ENCODE data around the gene SNX9. TPM values are rescaled to one million over a fixed set of nuclear protein-coding genes. Genes with fewer than 3 reads are reported as not detected.

The SNX9 gene
- total RNA-seq, 1 experiment from 2014 or later, result 33.1 TPM

DNA sequence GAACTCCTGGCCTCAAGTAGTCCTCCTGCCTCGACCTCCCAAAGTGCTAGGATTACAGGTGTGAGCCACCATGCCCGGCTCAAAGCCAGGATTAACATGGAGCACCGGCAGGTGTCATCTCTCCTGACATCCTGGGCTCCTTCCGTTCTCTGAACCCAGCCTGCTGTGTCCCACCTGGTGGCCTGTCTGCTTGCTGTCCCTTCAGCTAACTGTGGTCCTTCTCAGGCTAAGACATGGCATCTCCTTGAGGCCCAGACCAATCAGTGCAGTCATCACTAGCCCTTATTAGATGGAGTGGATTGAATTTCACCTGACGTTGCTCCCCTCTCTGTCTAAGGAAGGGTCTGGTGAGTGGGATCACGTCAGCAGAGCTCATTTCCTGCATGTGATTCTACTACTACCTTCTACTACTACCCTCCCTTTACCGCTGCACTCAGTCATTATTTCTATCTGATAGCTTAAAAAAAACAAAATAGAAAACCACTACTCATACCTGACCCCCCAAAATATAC, 130.6 kb downstream of the SNX9 start:
- intact Hi-C loops (cut with micrococcal nuclease), result no loop called here
- H3K27me3 Mint-ChIP-seq (ENCODE audit: insufficient read depth, unreplicated experiment), result no peaks in the 10 kb centered on the region
- ChIA-PET POLR2A (no interaction called here), CTCF (interaction anchor here (0.6 to 1.8 kb wide), 3 partner anchors 14 to 301 kb away, joined by 4 to 5 read pairs (median 5); no protein-coding TSS in a partner anchor)
- H3K4me1 Mint-ChIP-seq (ENCODE audit: insufficient read depth, unreplicated experiment), result peaks cover 5% of the 10 kb centered on the region
- TF ChIP-seq, protein P1, sequence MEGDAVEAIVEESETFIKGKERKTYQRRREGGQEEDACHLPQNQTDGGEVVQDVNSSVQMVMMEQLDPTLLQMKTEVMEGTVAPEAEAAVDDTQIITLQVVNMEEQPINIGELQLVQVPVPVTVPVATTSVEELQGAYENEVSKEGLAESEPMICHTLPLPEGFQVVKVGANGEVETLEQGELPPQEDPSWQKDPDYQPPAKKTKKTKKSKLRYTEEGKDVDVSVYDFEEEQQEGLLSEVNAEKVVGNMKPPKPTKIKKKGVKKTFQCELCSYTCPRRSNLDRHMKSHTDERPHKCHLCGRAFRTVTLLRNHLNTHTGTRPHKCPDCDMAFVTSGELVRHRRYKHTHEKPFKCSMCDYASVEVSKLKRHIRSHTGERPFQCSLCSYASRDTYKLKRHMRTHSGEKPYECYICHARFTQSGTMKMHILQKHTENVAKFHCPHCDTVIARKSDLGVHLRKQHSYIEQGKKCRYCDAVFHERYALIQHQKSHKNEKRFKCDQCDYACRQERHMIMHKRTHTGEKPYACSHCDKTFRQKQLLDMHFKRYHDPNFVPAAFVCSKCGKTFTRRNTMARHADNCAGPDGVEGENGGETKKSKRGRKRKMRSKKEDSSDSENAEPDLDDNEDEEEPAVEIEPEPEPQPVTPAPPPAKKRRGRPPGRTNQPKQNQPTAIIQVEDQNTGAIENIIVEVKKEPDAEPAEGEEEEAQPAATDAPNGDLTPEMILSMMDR (IDR thresholded peaks at IDR 0.05; ENCODE audit: unreplicated experiment), result no peak
- peaks cover 25% of the 10 kb centered on the region for H3K9me3 Mint-ChIP-seq (ENCODE audit: unreplicated experiment)
- no peak overlapping the region for H3K27ac Mint-ChIP-seq (ENCODE audit: low read depth, unreplicated experiment)
- BruUV-seq (replicated peaks), result no TSS peak
- H3K4me3 Mint-ChIP-seq (ENCODE audit: unreplicated experiment), result no peak overlapping the region
- no peak for DNase-seq (ENCODE audit: unreplicated experiment)
- H3K36me3 Mint-ChIP-seq (ENCODE audit: insufficient read depth, unreplicated experiment), result no peaks in the 10 kb centered on the region

DNA sequence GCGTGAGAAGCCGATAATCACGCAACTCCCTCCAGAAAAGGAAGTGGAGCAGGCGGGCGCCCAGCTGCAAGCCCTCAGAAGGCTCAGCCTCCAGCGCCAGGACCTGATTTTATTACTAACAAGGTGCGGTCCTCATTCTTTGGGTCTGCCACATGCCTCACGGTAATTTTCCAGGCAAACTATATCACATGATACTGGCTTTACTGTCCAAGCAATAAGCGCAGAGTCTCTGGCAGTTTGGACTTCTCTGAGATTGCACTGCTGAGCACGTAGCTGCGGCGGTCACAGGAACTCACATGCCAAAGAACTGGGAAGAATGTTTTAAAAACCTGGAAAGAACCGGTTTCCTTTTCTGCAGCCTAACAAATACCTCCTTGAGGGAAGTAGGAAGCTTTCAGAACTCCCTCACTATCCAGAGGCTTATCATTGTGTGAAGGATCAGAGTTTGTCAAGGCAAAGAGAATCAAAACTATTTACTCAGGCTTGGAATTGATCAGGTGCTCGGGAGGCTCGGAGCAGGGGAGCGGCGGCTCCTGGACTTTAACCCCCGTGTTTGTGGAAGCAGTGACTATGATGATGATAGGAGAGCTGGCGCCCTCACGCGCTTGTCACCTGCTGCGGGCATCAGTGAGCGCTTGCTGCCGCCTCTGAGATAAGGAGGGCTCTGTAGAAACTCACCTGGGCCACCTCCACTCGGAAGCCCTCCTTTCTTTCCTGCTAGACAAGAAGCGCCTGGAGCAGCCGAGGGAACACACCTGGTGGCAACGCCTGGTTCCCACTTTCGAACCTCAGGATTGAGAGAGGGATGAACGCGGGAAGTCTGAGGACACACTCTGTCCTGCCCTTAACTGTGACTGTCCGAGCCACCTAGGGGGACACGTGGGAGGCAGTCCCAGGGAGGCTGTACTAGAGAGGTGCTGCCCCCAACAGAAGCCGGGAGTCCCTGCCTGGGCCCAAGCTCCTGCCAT, 131.4 kb downstream of the SNX9 start:
- no peak for DNase-seq (ENCODE audit: unreplicated experiment)
- intact Hi-C loops (cut with micrococcal nuclease), result no loop called here
- Mint-ChIP-seq H3K9me3 (ENCODE audit: unreplicated experiment) (peaks cover 30% of the 10 kb centered on the region), H3K4me3 (ENCODE audit: unreplicated experiment) (no peak overlapping the region), H3K36me3 (ENCODE audit: insufficient read depth, unreplicated experiment) (no peaks in the 10 kb centered on the region), H3K4me1 (ENCODE audit: insufficient read depth, unreplicated experiment) (peaks cover 5% of the 10 kb centered on the region), H3K27me3 (ENCODE audit: insufficient read depth, unreplicated experiment) (no peaks in the 10 kb centered on the region), H3K27ac (ENCODE audit: low read depth, unreplicated experiment) (no peak overlapping the region)
- ChIA-PET CTCF (interaction anchor here (0.6 to 1.8 kb wide), 4 partner anchors 13 to 310 kb away, joined by 4 to 5 read pairs (median 4); no protein-coding TSS in a partner anchor), POLR2A (interaction anchor here (0.6 to 1.0 kb wide), 4 partner anchors 9 to 141 kb away, joined by 3 to 5 read pairs (median 4); no protein-coding TSS in a partner anchor)
- BruUV-seq (replicated peaks), result no TSS peak
- TF ChIP-seq, protein P1 (IDR thresholded peaks at IDR 0.05; ENCODE audit: unreplicated experiment), result no peak

DNA sequence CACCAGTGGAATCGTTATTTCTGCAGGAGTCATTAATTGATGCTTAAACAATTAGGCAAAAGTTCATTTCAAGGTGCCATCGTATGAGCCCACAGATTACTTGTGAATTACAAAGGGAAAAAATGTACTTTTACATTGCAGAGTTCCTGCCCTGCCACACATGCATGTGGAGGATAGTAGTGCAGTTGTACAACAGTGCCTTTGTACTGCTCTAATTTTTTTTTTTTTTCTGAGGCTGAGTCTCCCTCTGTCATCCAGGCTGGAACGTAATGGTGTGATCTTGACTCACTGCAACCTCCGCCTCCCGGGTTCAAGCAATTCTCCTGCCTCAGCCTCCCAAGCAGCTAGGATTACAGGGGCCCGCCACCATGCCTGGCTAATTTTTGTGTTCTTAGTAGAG, 132.6 kb downstream of the SNX9 start:
- CTCF ChIA-PET, result no interaction called here
- TF ChIP-seq, protein P1 (IDR thresholded peaks at IDR 0.05; ENCODE audit: unreplicated experiment), result no peak
- no TSS peak for BruUV-seq (replicated peaks)

DNA sequence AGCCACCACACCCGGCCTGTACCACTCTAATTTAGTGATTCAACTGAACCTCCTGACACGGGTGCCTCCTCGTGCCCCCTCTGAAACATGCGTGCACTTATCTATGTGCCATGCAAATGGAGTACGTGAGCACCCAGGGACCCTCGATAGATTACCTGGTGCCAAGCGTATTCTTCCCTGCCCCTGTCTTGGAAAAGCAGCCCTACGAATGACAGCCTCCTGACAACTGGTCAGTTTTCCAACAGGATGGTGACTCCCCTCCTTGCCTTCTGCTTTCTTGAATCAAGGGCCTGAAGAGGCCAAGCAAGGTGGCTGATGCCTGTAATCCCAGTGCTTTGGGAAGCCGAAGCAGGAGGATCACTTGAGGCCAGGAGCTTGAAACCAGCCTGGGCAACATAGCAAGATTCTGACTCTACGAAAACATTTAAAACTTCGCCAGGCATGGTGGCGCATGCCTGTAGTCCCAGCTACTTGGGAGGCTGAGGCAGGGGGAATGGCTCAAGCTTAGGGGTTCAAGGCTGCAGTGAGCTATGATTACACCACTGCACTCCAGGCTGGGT, 133.2 kb downstream of the SNX9 start:
- ChIA-PET POLR2A (no interaction called here), CTCF (interaction anchor here (0.7 to 1.1 kb wide), 2 partner anchors 118 to 563 kb away, joined by 3 to 4 read pairs; no protein-coding TSS in a partner anchor)
- DNase-seq (ENCODE audit: unreplicated experiment), result no peak
- Mint-ChIP-seq H3K36me3 (ENCODE audit: insufficient read depth, unreplicated experiment) (no peaks in the 10 kb centered on the region), H3K4me3 (ENCODE audit: unreplicated experiment) (no peak overlapping the region), H3K9me3 (ENCODE audit: unreplicated experiment) (peaks cover 22% of the 10 kb centered on the region), H3K27ac (ENCODE audit: low read depth, unreplicated experiment) (no peak overlapping the region), H3K27me3 (ENCODE audit: insufficient read depth, unreplicated experiment) (no peaks in the 10 kb centered on the region), H3K4me1 (ENCODE audit: insufficient read depth, unreplicated experiment) (peaks cover 5% of the 10 kb centered on the region)
- intact Hi-C loops (cut with micrococcal nuclease), result no loop called here
- BruUV-seq (replicated peaks), result no TSS peak
- TF ChIP-seq, protein P1 (IDR thresholded peaks at IDR 0.05; ENCODE audit: unreplicated experiment), result no peak

More for the DNA sequence above, 132.6 kb downstream of the SNX9 start:
- Mint-ChIP-seq H3K27ac (ENCODE audit: low read depth, unreplicated experiment) (no peak overlapping the region), H3K36me3 (ENCODE audit: insufficient read depth, unreplicated experiment) (no peaks in the 10 kb centered on the region), H3K4me1 (ENCODE audit: insufficient read depth, unreplicated experiment) (peaks cover 5% of the 10 kb centered on the region), H3K27me3 (ENCODE audit: insufficient read depth, unreplicated experiment) (no peaks in the 10 kb centered on the region), H3K4me3 (ENCODE audit: unreplicated experiment) (no peak overlapping the region), H3K9me3 (ENCODE audit: unreplicated experiment) (peaks cover 28% of the 10 kb centered on the region)
- intact Hi-C loops (cut with micrococcal nuclease), result no loop called here
- no peak for DNase-seq (ENCODE audit: unreplicated experiment)
- POLR2A ChIA-PET, result no interaction called here

Measured in MCF 10A (cell line).